MM.1S (cell line): ENCODE measurements around the gene EFR3B.

Source experiments
- CTCF ChIP-seq: fragments of 300-600 bp; sonication (generic); IDR thresholded peaks from 2 replicates; pipeline ENCODE4 v1.5.1; 2016; ENCODE audit warnings: antibody characterized with exemption, low read length, mixed read lengths
- EZH2 ChIP-seq: fragments of 300-600 bp; sonication (generic); optimal IDR thresholded peaks from 2 replicates; pipeline ENCODE3; 2017; ENCODE audit warnings: low read depth, mild to moderate bottlenecking, antibody characterized with exemption, low read length, mixed read lengths
- EZH2phosphoT487 ChIP-seq: fragments of 300-600 bp; sonication (generic); IDR thresholded peaks from 2 replicates; pipeline ENCODE4 v1.6.1; 2018; ENCODE audit warnings: antibody characterized with exemption, low read length

DNA sequence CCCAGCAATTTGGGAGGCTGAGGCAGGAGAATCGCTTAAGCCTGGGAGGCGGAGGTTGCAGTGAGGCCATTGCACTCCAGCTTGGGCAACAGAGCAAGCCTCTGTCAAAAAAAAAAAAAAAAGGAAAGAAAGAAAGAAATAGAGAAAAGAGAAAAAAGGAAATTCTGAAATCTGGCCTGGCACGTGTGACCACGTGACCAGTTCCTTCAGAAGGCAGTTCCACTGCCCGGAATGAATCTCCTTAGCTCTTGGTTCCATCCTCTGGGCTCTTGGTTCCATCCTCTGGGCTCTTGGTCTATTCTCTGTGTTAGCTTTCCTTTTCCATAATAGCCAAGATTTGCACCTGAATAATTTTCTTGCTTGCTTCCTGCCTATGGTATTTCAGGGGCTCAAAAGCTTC, 131.8 kb downstream of the EFR3B start:
- TF ChIP-seq CTCF (no peak), EZH2phosphoT487 (no peak), EZH2 (no peak)
